BJ (cell line): ENCODE measurements around the gene ALS2CL. TPM values are rescaled to one million over a fixed set of nuclear protein-coding genes. Genes with fewer than 3 reads are reported as not detected.

ENCODE experiments used
- CTCF ChIA-PET: fragments of 350-600 bp; formaldehyde crosslinking; extraction: SDS; loops from one replicate; lab custom pipeline; 2021; ENCODE audit warnings: antibody characterized with exemption, inconsistent platforms; lab: Yijun Ruan, JAX
- POLR2A ChIA-PET: fragments of 300-600 bp; sonication (Branson Sonifier 250); formaldehyde crosslinking; extraction: SDS; loops from one replicate; lab custom pipeline; 2021; ENCODE audit warnings: antibody characterized with exemption; lab: Charles Lee
- DNase-seq: peaks from one replicate; pipeline ENCODE4 v3.0.0-alpha.2; 2011; ENCODE audit warnings: low read depth
- H3K27me3 ChIP-seq: 2 replicates; pipeline ENCODE4 v1.6.0; 2011; ENCODE audit warnings: low read length; ENCODE audit not compliant: control insufficient read depth, insufficient read depth
- H3K36me3 ChIP-seq: 2 replicates; pipeline ENCODE4 v1.5.1; 2011; ENCODE audit warnings: low read length; ENCODE audit not compliant: control insufficient read depth, insufficient read depth
- H3K4me3 ChIP-seq: 2 replicates; pipeline ENCODE4 v1.5.1; 2011; ENCODE audit warnings: low read depth, mild to moderate bottlenecking, control low read depth, low read length
- CTCF ChIP-seq: IDR thresholded peaks from 2 replicates; pipeline ENCODE4 v1.5.1; 2011; ENCODE audit warnings: low read depth, mild to moderate bottlenecking, control low read depth, inconsistent platforms, low read length, moderate library complexity; ENCODE audit not compliant: insufficient read depth
- polyA plus RNA-seq: library from polyadenylated mRNA; depleted of rRNA; stranded (reverse); fragments of >200 nt; gene quantifications from 2 replicates; pipeline ENCODE4 v1.2.3, GENCODE V29; 2011

The ALS2CL gene
- polyA plus RNA-seq, 1 experiment, result 7.2 TPM

GRCh38 chr3:46646700-46647099 is 46.8 kb downstream of the ALS2CL start:
- ChIA-PET CTCF (interaction anchor here (1.2 kb wide), 1 partner anchor 17 kb away, joined by 3 read pairs; no protein-coding TSS in a partner anchor), POLR2A (no interaction called here)
- no peak for TF ChIP-seq CTCF

GRCh38 chr3:46643701-46644100 is 49.8 kb downstream of the ALS2CL start:
- TF ChIP-seq CTCF, result no peak
- no peaks in the 10 kb centered on the region for H3K36me3 ChIP-seq
- no peak overlapping the region for H3K4me3 ChIP-seq
- CTCF ChIA-PET, result interaction anchor here (1.2 to 6.6 kb wide), 2 partner anchors 9 to 15 kb away, joined by 3 to 33 read pairs; no protein-coding TSS in a partner anchor
- peaks cover 3% of the 10 kb centered on the region for H3K27me3 ChIP-seq
- no peak for DNase-seq
- POLR2A ChIA-PET, result no interaction called here

More at GRCh38 chr3:46646700-46647099, 46.8 kb downstream of the ALS2CL start:
- Histone ChIP-seq H3K4me3 (no peak overlapping the region), H3K36me3 (no peaks in the 10 kb centered on the region), H3K27me3 (no peaks in the 10 kb centered on the region)
- peak; percentile 65 for DNase-seq

- no peak for DNase-seq
- POLR2A ChIA-PET, result no interaction called here
- peaks cover 3% of the 10 kb centered on the region for H3K27me3 ChIP-seq
- TF ChIP-seq CTCF, result no peak
- CTCF ChIA-PET, result interaction anchor here (6.6 kb wide), 1 partner anchor 14 kb away, joined by 33 read pairs; no protein-coding TSS in a partner anchor
- H3K4me3 ChIP-seq, result no peak overlapping the region
- no peaks in the 10 kb centered on the region for H3K36me3 ChIP-seq
Observed at GRCh38 chr3:46642971-46643370, 50.5 kb downstream of the ALS2CL start.

- no peak for DNase-seq
- Histone ChIP-seq H3K27me3 (peaks cover 3% of the 10 kb centered on the region), H3K36me3 (no peaks in the 10 kb centered on the region), H3K4me3 (no peak overlapping the region)
- CTCF ChIA-PET, result interaction anchor here (1.7 to 6.6 kb wide), 2 partner anchors 9 to 12 kb away, joined by 5 to 33 read pairs; no protein-coding TSS in a partner anchor
- TF ChIP-seq CTCF, result no peak
- POLR2A ChIA-PET, result no interaction called here
Observed at GRCh38 chr3:46640927-46641326, 52.6 kb downstream of the ALS2CL start.

GRCh38 chr3:46639221-46639620 is 54.3 kb downstream of the ALS2CL start:
- POLR2A ChIA-PET, result no interaction called here
- DNase-seq, result no peak
- Histone ChIP-seq H3K36me3 (no peaks in the 10 kb centered on the region), H3K27me3 (peaks cover 3% of the 10 kb centered on the region), H3K4me3 (no peak overlapping the region)
- CTCF ChIA-PET, result interaction anchor here (1.0 to 6.6 kb wide), 2 partner anchors 11 to 256 kb away, joined by 3 to 33 read pairs; no protein-coding TSS in a partner anchor
- no peak for TF ChIP-seq CTCF
